ENCODE measurements around the gene GIGYF2. TPM values are rescaled to one million over a fixed set of nuclear protein-coding genes. Genes with fewer than 3 reads are reported as not detected.

GIGYF2 gene
- total RNA-seq, 1 experiment from 2014 or later, result 46.9 TPM

DNA sequence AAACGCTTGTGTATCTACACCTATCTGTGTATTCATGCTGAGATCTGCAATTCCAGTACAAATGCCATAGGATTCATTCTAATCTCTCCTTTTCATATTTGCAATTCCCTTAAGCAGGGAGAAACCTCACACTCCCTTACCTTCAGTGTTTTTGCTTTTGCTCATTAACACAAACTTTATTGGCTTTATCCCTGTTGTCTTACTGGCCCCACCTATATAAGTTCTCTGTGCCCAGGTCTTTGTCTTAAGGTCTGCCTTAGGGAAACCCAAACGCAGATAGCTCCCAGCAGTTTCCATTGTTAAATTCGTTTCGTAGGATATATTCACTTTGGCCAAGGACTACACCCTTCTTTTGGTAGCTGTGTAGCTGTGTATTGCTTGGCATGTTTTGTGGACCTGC lies 169.0 kb downstream of the GIGYF2 start:
- DNase-seq (ENCODE audit: low read depth), result no peak

- DNase-seq (ENCODE audit: low read depth), result no peak
These were observed 172.2 kb downstream of the GIGYF2 start for GRCh38 chr2:232869138-232870017.

DNA sequence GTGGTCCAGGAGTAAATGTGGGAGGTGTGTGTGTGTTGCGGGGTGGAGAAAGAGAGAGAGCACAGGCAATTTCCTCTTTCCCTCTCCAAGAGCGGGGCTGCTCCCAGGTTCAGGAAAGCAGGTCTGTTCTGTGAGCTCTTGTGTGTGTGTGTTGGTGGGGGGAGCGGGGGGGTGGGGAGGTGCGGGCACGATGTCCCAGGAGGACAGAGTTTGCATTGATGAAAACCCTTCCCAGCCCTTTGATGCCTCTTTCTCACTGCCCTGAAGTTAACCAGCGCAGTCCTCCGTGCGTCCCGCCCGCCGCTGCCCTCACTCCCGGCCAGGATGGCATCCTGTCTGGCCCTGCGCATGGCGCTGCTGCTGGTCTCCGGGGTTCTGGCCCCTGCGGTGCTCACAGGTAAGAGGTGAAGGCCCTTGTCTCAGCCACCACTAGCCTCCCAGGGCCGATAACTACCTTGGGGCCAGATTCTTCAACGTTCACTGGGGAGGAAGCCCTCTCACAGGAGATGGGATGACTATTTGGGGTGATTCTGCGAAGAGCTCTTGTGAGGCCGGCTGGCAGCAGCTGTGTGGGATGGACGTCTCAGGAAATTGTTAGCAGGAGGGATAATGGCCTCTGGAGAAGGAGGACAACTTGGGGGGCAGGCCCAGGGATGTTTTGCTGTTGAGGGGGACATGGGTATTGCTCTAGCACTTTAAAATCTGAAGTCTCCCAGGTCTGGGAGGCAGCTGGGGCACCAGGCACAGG lies 173.1 kb downstream of the GIGYF2 start, which contains the start of gene SNORC:
Gene SNORC (plus strand): TSS at position 247 of the 748 bp plus-strand sequence. CDS start 78 bp downstream, at position 325.
- no peak for DNase-seq (ENCODE audit: low read depth)

DNA sequence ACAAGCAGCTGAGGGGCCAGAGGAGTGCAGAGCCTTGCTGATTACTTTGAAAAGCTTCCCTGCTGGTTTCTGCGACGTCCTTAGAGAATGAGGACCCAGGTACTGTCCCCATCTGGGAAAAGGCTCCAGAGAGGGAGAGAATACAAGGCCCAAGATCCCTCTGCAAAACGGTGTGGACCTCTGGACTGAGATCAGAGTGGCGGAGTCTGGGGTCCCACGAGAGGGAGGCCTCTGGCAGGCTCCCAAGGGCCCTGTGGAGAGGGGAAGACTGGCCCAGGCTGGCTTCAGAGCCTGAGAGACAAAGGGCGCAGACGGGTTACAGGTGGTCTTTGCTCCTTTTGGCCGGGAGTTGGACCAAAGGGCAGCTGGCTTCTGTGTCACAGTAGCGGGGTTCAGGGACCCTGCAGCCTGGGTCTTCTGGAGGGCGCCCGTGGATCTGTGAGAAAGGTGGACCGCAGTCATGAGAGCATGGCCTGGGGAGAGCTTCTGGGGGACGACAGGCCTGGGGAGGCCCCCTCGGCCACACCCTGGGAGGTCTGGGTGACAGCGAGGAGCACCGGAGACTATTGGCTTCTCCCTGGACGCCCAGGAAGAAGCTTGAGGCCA lies 173.7 kb downstream of the GIGYF2 start:
- no peak for DNase-seq (ENCODE audit: low read depth)

GRCh38 chr2:232871418-232871834 lies 174.3 kb downstream of the GIGYF2 start:
- DNase-seq (ENCODE audit: low read depth), result no peak

DNA sequence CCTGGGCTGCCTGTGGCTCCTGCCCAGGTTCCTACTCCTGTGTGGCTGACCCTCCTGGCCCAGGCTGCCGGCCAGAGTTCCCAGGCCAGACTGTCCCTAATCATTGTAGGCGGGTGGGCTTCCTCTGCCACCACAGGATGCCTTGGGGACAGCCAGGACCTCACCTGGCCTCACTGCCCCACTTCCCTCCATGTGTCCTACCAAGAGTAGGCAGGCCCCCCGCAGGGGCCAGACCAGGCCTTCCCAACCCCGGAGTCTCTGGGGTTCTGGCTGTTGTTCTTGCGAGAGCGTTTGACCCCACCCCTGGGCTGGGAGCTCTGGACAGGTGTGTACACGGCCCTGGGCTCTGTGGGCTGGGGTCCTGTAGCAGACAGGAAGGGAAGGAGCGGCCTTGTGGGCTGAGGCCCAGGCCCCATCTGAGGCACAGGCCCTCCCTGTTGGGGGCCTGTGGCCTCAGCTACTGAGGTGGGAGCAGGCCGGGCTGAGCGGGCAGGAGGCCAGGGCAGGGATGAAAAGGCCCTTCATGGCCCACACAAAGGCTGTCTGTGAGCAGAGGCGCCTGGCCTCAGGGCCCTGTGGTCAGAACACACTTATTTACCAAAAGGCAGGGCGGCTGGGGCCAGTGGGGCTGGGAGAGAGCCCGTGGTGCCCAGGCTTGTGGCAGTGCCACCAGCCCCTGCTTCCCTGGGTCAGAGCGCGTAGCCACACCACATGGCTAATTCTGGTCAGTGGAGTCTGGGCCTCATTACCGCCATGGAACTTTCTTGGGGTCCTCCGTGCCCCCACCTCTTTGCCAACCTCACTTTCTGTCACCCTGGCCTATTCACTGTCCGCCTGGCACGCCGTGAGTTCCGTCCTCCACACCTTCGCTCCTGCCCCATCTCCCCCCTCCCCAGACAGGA lies 175.0 kb downstream of the GIGYF2 start:
- peak; percentile 43 for DNase-seq (ENCODE audit: low read depth)

DNA sequence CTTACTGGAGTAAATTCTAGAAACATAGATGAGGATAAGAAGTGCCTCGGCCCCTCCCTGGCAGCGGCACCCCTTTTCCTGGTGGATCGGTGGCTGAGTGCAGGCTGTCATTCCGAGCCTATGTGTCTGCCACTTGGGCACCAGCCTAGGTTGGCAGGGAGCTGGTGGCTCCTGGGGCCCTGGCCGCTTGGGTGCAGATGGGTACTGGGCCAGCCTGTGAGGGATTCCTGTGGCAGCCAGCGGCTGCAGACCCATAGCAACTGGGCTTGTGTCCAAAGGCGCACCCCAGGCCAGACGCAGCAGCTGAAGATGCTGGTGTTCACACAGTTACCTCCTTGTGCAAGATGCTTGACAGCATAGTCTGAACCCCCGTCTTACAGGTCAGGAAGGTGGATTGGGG lies 175.7 kb downstream of the GIGYF2 start:
- no peak for DNase-seq (ENCODE audit: low read depth)

GRCh38 chr2:232873292-232873908 lies 176.3 kb downstream of the GIGYF2 start:
- no peak for DNase-seq (ENCODE audit: low read depth)

DNA sequence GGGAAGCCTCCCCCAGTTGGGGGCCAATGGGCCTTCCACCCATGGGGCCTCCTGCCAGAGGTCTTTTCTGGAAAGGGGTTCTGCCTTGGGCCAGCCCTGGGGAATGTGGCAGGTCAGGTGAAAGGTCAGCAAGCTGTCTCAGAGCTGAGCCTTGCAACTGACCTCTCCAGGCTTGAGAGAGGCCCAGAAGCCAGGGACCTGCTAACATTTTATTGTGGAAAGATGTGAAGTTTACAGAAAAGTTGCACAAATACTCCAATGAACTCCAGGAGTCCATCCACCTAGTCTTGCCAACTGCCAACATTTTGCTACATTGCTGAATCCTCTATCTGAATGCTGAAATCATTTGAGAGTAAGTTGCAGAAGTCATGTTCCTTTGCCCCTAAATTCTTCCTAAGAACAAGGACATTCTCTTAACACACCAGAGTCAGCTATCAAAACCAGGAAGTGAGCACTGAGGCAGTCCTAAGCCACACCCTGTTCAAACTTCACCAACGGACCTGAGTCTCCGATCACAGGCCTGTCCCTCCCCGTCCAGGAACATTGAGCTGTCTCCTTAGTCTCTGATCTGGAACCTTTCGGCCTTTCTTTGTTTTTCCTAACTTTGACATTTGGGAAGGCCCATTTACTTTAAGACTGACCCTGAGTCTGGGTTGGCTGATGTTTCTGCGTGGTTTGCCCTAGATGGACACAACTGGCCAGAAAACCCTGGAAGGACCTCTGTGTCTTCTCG lies 176.9 kb downstream of the GIGYF2 start:
- DNase-seq (ENCODE audit: low read depth), result no peak

GRCh38 chr2:232874677-232875223 lies 177.6 kb downstream of the GIGYF2 start:
- no peak for DNase-seq (ENCODE audit: low read depth)

GRCh38 chr2:232875256-232876121 lies 178.4 kb downstream of the GIGYF2 start:
- no peak for DNase-seq (ENCODE audit: low read depth)

GRCh38 chr2:232876161-232876977 lies 179.2 kb downstream of the GIGYF2 start:
- DNase-seq (ENCODE audit: low read depth), result no peak

- DNase-seq (ENCODE audit: low read depth), result no peak
These were observed 179.9 kb downstream of the GIGYF2 start for GRCh38 chr2:232876978-232877441.

DNA sequence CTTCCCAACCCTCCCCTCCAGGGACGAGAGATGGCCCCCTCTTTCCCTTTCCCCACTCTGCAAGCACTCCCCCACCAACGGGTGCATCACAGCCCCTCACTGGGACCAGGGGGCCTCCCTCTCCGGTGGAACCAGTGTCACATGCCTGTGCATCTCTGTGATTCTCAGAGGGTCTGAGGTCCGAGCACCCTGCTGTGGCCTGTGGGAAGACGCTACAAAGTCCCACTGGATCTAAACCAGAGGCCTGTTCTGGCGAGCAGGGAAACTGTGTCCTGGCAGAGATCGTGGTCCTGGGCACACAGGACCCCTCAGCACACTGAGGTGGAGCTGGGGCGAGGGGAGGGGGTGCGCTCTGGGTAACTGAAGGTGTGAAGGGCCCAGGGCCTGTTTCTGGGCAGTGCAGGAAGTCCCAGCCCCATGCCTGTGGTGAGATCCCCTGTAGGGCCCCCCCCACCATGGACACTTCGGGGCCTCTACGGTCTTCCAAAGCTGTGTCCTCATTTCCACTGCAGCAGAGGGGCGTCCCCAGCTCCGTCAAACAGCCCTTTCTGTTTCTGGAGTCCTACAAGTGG lies 180.9 kb downstream of the GIGYF2 start:
- no peak for DNase-seq (ENCODE audit: low read depth)

DNA sequence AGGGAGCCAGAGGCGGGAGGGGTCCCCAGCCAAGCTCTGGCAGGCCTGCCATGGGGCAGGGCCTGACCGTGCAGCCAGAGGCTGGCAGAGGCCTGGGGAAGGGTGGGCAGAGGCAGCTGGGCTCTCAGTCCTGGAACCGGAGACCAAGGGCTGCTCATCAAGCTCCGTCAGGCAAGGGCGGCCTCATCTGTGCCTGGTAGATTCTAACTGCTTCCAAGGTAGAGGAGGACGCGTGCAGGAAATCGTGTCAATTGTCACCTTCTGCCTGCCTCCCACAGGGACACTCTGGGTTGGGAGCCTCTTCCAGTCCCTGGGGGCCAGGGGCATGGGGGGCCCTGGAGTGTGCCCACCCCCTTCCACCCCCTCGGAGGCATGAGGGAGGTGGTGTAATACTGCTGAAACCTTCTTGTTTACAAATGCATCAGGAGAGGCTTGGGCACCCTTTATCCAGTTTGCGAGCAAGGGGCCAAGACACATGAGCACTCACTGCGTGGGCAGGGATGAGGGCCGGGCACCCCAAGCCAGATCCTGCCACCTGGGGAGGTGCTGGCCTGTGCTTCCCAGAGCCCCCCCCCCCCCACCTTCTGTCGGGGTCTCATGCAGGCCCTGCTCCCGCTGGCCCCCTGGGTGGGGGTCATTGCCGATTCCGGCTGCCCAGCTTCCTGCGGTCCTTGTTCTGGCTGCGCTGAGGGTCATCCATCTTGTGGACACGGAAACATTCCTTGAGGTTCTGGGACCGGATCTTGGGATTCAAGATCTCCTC lies 181.9 kb downstream of the GIGYF2 start:
- no peak for DNase-seq (ENCODE audit: low read depth)

DNA sequence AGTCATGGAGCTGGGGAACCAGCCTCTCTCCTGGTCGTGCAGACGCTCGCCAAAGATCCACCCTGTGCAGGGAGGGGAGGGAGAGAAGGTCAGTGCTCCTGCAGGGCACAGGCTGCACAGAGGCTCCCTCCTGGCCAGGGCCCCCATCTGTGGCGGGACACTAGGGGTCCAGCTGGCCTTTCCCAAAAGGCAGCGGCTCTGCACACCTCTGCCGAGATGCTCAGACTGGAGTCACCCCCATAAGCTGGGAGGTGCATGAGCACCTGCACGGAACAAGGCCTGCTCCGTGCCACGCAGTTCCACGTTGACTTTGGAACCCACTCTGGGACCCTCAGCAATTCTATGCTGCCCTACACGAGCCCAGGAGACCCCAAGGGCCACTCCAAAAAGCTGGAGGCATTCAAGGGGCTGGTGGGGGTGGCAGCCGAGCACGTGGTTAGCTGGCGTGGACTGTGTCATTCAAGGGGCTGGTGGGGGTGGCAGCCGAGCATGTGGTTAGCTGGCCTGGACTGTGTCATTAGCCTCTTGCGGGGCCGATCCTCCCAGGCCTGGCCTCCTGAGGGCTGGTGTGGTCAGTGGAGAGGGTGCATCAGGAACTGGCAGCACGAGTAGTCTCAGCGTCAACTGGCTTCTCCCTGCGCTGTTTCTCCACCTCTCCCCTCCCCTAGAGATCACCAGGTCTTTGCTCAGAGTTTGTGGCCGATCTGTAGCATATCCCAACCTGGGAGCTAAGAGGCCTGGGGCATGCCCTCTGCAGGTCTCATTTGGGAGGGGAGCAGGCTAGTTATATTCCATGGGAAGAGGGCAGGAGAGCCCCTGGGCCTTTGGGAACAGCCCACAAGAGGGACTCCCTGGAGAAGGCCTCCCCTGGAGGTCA lies 182.7 kb downstream of the GIGYF2 start:
- DNase-seq (ENCODE audit: low read depth), result no peak
